Measurements from ENCODE around the gene FADD.

FADD gene

GRCh38 chr11:70202920-70203750 is at the start of gene FADD:
TSS of gene FADD (plus strand) at chr11:70203296. CDS start at chr11:70203460, 164 bp downstream.
- peak; percentile 90 for DNase-seq

DNA sequence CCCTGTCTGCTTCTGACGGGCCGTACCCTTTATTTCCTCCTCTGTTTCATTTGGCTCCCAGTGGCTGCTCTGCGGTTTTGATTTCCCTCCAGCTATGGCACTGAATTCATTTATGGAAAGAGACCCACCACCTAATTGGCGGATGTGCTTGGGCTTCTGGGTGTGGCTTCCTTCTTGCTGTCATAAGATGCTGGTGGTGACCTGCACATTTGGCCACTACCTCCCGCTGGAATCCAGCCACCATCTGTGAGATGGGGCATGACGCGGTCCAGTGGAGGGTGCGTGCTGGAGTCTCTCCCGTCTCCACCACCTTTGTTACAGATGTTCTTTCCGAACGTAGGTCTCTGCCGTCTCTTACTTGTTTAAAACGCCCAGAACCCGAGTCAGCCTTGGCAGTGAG is 47.7 kb upstream of the FADD start:
- no peak for DNase-seq

GRCh38 chr11:70156291-70157037 is 46.6 kb upstream of the FADD start:
- DNase-seq = no peak

- no peak for DNase-seq
Observed at GRCh38 chr11:70158201-70158600, 44.9 kb upstream of the FADD start.

GRCh38 chr11:70158757-70159389 is 44.2 kb upstream of the FADD start:
- no peak for DNase-seq

GRCh38 chr11:70159627-70160570 is 43.2 kb upstream of the FADD start:
- no peak for DNase-seq

DNA sequence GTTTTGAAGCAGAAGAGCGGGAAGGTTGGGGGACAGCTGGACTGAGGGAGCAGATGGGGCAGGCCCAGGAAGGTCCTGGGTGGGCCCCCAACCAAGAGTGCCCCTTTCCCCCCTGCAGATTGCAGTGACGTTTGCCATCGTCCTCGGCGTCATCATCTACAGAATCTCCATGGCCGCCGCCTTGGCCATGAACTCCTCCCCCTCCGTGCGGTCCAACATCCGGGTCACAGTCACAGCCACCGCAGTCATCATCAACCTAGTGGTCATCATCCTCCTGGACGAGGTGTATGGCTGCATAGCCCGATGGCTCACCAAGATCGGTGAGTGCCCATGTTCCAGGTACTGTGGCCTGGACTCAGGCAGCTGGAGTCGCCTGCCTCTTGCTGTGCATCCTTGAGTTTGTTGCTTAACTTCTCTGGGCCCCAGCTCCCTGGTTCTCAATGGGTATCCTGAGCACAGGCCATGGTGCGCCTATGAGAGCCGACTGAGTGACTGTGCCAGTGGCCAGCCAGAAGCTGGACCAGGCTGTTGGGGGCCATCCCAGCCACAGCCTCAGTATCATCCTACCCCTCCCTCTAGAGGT is 42.0 kb upstream of the FADD start:
- DNase-seq = no peak

DNA sequence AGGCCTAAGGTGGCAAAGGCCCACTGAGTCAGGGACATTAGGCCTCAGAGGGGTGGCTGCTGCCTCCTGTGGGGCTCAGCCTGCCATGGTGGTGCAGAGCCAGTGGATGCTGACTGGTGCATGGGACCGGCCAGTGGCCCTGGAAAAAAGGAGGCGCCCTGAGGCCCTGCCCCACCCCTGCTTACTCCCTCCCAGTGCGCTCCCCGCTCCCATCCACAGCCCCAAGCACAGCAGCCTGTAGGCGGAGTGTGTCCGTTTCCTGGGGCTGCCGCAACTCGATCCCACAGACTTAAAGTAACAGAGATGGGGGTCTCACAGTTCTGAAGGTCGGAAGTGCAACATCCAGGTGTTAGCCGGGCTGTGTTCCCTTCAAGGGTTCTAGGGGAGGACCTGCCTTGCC is 38.4 kb upstream of the FADD start:
- no peak for DNase-seq

DNA sequence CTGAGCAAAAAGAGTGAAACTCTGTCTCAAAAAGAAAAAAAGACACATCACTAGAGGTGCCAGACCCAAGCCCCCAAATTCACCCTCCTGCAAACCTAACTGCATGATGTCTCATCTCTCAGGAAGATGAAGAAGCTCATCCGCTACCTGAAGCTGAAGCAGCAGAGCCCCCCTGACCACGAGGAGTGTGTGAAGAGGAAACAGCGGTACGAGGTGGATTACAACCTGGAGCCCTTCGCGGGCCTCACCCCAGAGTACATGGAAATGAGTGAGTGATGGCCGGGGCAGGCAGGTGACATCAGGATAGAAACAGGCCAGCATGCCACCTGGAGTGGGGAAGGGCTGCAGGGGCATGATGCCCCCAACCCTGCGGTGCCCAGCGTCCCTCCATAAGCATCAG is 36.0 kb upstream of the FADD start:
- no peak for DNase-seq

- DNase-seq = no peak
Observed at GRCh38 chr11:70167723-70168404, 35.2 kb upstream of the FADD start.

- no peak for DNase-seq
Observed at GRCh38 chr11:70168405-70168754, 34.7 kb upstream of the FADD start.

DNA sequence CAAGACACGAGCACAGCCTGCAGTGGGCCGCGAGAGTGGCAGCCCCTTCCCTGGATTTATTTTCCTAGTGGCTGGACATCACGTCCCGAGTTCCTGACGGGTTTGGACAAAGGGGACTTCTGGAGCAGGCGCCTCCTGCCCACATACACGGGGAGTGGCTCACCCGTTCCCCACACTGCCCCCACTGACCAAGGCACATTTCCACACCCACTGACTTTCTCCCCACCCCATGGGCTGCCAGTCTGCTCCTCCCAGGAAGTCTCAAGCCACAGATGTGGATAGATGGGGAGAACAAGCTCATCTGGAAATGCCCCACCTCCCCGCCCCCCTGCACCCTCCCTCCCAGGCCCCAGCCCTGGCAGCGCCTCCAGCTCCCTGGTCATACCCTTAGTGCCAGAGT is 34.0 kb upstream of the FADD start:
- no peak for DNase-seq

DNA sequence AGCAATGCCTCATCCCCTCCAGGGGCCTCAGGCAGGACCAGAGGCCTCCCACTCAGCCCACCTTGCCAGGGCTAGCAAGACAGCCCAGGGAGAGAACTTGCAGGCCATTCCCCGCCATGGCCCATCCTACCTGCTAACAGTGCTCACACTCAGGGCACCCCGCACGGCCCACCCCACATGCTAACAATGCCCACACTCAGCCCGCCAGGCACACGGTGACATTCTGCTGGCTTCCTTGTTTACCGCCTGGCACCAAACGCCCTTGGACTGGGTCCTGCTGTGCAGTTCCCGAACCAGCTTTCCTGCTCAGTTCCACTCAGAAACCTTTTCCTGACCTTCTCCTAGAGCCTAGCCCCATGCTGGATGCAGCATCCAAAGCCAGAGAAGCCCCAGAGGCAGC is 33.5 kb upstream of the FADD start:
- no peak for DNase-seq

- no peak for DNase-seq
Observed at GRCh38 chr11:70170596-70171210, 32.4 kb upstream of the FADD start.

DNA sequence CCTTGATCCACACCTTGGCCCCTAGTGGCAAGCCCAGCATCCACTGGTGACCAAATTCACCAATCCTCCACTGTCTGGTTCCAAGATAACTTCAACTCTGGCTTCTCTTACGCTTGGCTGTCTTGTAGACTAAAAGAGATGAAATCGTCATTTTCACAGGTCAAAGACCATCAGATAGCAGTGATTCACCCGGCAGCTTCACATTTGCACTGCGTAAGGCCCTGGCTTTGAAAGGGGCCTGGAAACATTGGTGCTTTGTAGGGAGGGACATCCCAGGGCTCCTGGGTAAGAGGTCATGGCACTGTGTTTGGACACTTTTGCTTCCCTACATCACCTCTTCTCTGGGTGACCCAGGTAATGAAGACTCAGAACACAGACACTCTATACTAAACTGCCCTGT is 30.1 kb upstream of the FADD start:
- no peak for DNase-seq

GRCh38 chr11:70174547-70175235 is 28.4 kb upstream of the FADD start:
- no peak for DNase-seq

- DNase-seq = no peak
Observed at GRCh38 chr11:70175236-70175698, 27.8 kb upstream of the FADD start.

GRCh38 chr11:70176940-70177689 is 26.0 kb upstream of the FADD start:
- DNase-seq = peak; percentile 59

- DNase-seq = no peak
Observed at GRCh38 chr11:70180906-70181305, 22.2 kb upstream of the FADD start.

- DNase-seq = no peak
Observed at GRCh38 chr11:70182266-70182665, 20.8 kb upstream of the FADD start.

Data from activated T-cell treated with anti-CD3 and anti-CD28 coated beads, Interleukin-2, amount 50 U/mL, for 1 hour (primary cell).